ENCODE data around the gene LTV1.
"Not testable (repeated sequence)": the region's sequence is repeated elsewhere in the genome, so short reads cannot be mapped to it uniquely, and the experiment has no call there.

LTV1 gene

GRCh38 chr6:143843677-143843999, 500 bp downstream of the LTV1 start:
- DNase-seq: no peak

GRCh38 chr6:143844006-143844405, 868 bp downstream of the LTV1 start:
- DNase-seq: no peak

GRCh38 chr6:143845033-143845432, 1.9 kb downstream of the LTV1 start:
- no peak for DNase-seq

- not testable (repeated sequence) for DNase-seq
Measured at GRCh38 chr6:143851706-143852105, 8.6 kb downstream of the LTV1 start.

GRCh38 chr6:143855057-143855456, 11.9 kb downstream of the LTV1 start:
- DNase-seq: not testable (repeated sequence)

- not testable (repeated sequence) for DNase-seq
Measured at GRCh38 chr6:143856762-143857161, 13.6 kb downstream of the LTV1 start.

- no peak for DNase-seq
Measured at GRCh38 chr6:143857651-143858050, 14.5 kb downstream of the LTV1 start.

- no peak for DNase-seq
Measured at GRCh38 chr6:143859891-143860660, 16.9 kb downstream of the LTV1 start.

- no peak for DNase-seq
Measured at GRCh38 chr6:143863771-143864170, 20.6 kb downstream of the LTV1 start.

GRCh38 chr6:143864234-143864633, 21.1 kb downstream of the LTV1 start, which contains the start of gene ZC2HC1B:
ZC2HC1B (plus strand) TSS chr6:143864474; CDS start chr6:143864540, 66 bp downstream.
- no peak for DNase-seq

- DNase-seq: no peak
Measured at GRCh38 chr6:143867236-143867635, 24.1 kb downstream of the LTV1 start.

GRCh38 chr6:143868808-143869207, 25.7 kb downstream of the LTV1 start:
- not testable (repeated sequence) for DNase-seq

- not testable (repeated sequence) for DNase-seq
Measured at GRCh38 chr6:143871202-143871730, 28.1 kb downstream of the LTV1 start.

GRCh38 chr6:143872201-143872600, 29.1 kb downstream of the LTV1 start:
- no peak for DNase-seq

GRCh38 chr6:143873600-143873999, 30.5 kb downstream of the LTV1 start:
- DNase-seq: not testable (repeated sequence)

GRCh38 chr6:143874503-143874902, 31.4 kb downstream of the LTV1 start:
- DNase-seq: not testable (repeated sequence)

- DNase-seq: no peak
Measured at GRCh38 chr6:143877584-143878271, 34.6 kb downstream of the LTV1 start.

GRCh38 chr6:143878272-143878760, 35.2 kb downstream of the LTV1 start:
- no peak for DNase-seq

GRCh38 chr6:143880412-143880811, 37.3 kb downstream of the LTV1 start:
- DNase-seq: no peak

- no peak for DNase-seq
Measured at GRCh38 chr6:143882401-143882930, 39.3 kb downstream of the LTV1 start.

- no peak for DNase-seq
Measured at GRCh38 chr6:143884216-143884900, 41.2 kb downstream of the LTV1 start.

- DNase-seq: no peak
Measured at GRCh38 chr6:143885116-143885515, 42.0 kb downstream of the LTV1 start.

GRCh38 chr6:143894655-143895054, 51.5 kb downstream of the LTV1 start:
- DNase-seq: no peak

Data from CD4-positive, alpha-beta T cell treated with Interleukin-17A for 4 hours (primary cell).